Small intestine (tissue), 7 donors: ENCODE measurements around the gene TNFSF18. TPM values are rescaled to one million over a fixed set of nuclear protein-coding genes. Genes with fewer than 3 reads are reported as not detected.

Source experiments
- DNase-seq, 2 donors: peaks; one replicate each; pipeline versions ENCODE4 v3.0.0 to v3.0.0-alpha.2; 2013
- FAIRE-seq: peaks from 2 replicates; lab custom pipeline; 2012; peaks lifted over from hg19 to GRCh38; lab: Jason Lieb, UNC
- H3K27ac ChIP-seq, 3 donors: one replicate each; pipeline ENCODE4 v1.5.1; 2013; ENCODE audit warnings: low read length in 2 of 3, mild to moderate bottlenecking in 2 of 3, control low read depth in 1 of 3, inconsistent platforms in 1 of 3, low read depth in 1 of 3, moderate library complexity in 1 of 3
- H3K27me3 ChIP-seq, 3 donors: one replicate each; pipeline ENCODE4 v1.6.1; 2013; ENCODE audit warnings: low read length in 3 of 3, inconsistent platforms in 1 of 3; ENCODE audit not compliant: control insufficient read depth in 3 of 3, insufficient read depth in 3 of 3
- H3K36me3 ChIP-seq, 3 donors: one replicate each; pipeline ENCODE4 v1.6.1; 2013; ENCODE audit warnings: low read length in 3 of 3, inconsistent platforms in 1 of 3, low read depth in 1 of 3, mild to moderate bottlenecking in 1 of 3, moderate library complexity in 1 of 3; ENCODE audit not compliant: control insufficient read depth in 3 of 3, insufficient read depth in 2 of 3
- H3K4me1 ChIP-seq, 3 donors: one replicate each; pipeline ENCODE4 v1.6.1; 2013; ENCODE audit warnings: low read length in 2 of 3, inconsistent platforms in 1 of 3, low read depth in 1 of 3, mild to moderate bottlenecking in 1 of 3, moderate library complexity in 1 of 3; ENCODE audit not compliant: control insufficient read depth in 3 of 3, insufficient read depth in 2 of 3
- H3K4me3 ChIP-seq, 3 donors: one replicate each; pipeline ENCODE4 v1.5.1; 2013; ENCODE audit warnings: low read length in 3 of 3, control low read depth in 1 of 3, inconsistent platforms in 1 of 3, low read depth in 1 of 3, mild to moderate bottlenecking in 1 of 3, moderate library complexity in 1 of 3
- H3K9me3 ChIP-seq, 2 donors: one replicate each; pipeline ENCODE4 v1.6.1; 2013; ENCODE audit warnings: low read depth in 1 of 2, low read length in 1 of 2; ENCODE audit not compliant: control insufficient read depth in 2 of 2, insufficient read depth in 1 of 2
- WGBS, 3 donors: extraction: QIAGEN DNeasy Blood & Tissue Kit; methylation state at CpG; one replicate each; pipeline ENCODE4 v1.1.7; 2013; 5-methylcytosine and 5-hydroxymethylcytosine counted together
- polyA plus RNA-seq, 4 donors: library from polyadenylated mRNA; stranded (reverse) in 3 of 4; unstranded in 1 of 4; fragments of 200-250 nt in 3 of 4; fragments of 120-200 nt in 1 of 4; gene quantifications; one replicate each; pipeline versions ENCODE4 v1.2.1 to v1.2.3, GENCODE V29; 2013
- donor health status: healthy with polysubstance abuse.
- donor health status: control.
- donor health status: control.
- donor health status: Bipolar disorder and iron deficiency.
- donor health status: healthy.

TNFSF18 gene
- polyA plus RNA-seq, 4 donors = 0.03 to 0.27 TPM; not detected in 2

DNA sequence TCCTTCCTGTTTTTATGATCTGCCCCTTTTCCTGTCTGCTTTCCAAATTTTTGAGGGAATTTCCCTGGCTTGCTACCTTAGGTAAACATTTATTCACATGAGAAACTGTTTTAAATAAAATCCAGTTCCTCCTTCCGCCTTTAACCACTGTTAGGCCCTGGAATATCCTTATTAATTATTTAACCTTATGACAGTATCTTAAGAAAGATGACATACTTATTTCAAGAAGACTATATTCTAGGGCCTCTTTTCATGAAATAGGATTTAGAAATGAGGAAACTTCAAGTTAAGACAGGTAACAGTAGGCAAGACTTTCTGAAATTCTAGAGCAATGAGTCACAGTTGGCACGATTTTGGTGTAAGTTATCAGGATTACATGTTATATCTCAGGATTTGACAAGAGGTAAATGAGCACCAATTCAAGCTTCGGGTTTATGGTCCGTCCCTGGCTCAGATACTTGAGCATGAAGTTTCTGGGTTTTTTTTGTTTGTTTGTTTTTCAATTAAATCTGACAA is 2.0 kb upstream of the TNFSF18 start:
- Histone ChIP-seq H3K9me3 (no peaks in the 10 kb centered on the region), H3K4me1 (no peaks in the 10 kb centered on the region), H3K36me3 (no peaks in the 10 kb centered on the region), H3K27me3 (no peaks in the 10 kb centered on the region), H3K4me3 (no peak overlapping the region), H3K27ac (no peak overlapping the region)
- FAIRE-seq = no peak
- 46 to 59% (median 54%) methylated on average over 4 of the region's 4 CpGs for WGBS, 3 donors
- DNase-seq = no peak

DNA sequence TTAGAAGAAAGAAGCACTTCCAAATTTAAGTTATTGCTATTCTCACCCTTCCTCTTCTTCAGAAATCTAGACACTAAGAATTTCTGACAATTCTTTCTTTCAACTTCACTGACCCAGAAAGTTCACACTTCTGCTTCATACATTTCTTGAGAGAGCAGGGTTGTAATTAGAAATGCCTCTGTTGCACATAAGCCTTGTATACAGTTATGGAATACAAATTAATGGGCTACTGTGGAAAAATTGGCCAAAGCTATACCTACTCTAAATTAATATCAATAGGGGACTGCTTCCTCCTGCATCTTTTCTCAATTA is 1.5 kb downstream of the TNFSF18 start:
- Histone ChIP-seq H3K36me3 (no peaks in the 10 kb centered on the region), H3K4me3 (no peak overlapping the region), H3K4me1 (no peaks in the 10 kb centered on the region), H3K27me3 (no peaks in the 10 kb centered on the region), H3K9me3 (no peaks in the 10 kb centered on the region), H3K27ac (no peak overlapping the region)
- FAIRE-seq = no peak
- DNase-seq = no peak

- no peak for FAIRE-seq
Measured at GRCh38 chr1:173048621-173049321, 2.0 kb downstream of the TNFSF18 start.

DNA sequence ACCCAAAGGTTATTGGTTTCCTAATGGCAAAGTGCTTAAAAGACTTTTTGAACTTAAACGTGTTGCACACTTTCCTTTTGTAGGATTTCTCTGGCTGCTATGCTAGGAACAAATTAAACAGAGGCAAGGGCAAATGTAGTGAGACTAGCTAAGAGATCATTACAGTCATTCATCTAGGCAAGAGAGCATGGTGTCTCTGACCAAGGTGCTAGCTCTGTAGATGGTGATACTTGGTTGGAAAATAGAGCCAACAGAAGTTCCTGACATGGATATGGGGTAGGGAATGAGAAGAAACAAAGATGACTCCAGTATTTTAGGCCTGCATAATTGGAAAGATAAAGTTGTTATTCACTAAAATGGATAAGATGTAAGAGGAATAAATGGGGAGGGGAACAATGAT is 6.1 kb downstream of the TNFSF18 start:
- DNase-seq (no peak), FAIRE-seq (no peak)

More at GRCh38 chr1:173048621-173049321, 2.0 kb downstream of the TNFSF18 start:
- Histone ChIP-seq H3K36me3 (no peaks in the 10 kb centered on the region), H3K9me3 (no peaks in the 10 kb centered on the region), H3K4me1 (no peaks in the 10 kb centered on the region), H3K27ac (no peak overlapping the region), H3K4me3 (no peak overlapping the region), H3K27me3 (no peaks in the 10 kb centered on the region)
- DNase-seq = no peak
- whole genome bisulfite sequencing, 3 donors = 59 to 84% (median 77%) methylated on average over 1 of the region's 1 CpG

GRCh38 chr1:173043253-173043652 is 7.5 kb downstream of the TNFSF18 start:
- Histone ChIP-seq H3K4me1 (no peaks in the 10 kb centered on the region), H3K36me3 (no peaks in the 10 kb centered on the region), H3K27me3 (peaks cover 0 to 2% (median 0%) of the 10 kb centered on the region in 3 donors), H3K4me3 (no peak overlapping the region), H3K27ac (no peak overlapping the region), H3K9me3 (no peaks in the 10 kb centered on the region)
- FAIRE-seq (no peak), DNase-seq (no peak)

More for the DNA sequence above, 6.1 kb downstream of the TNFSF18 start:
- Histone ChIP-seq H3K4me3 (no peak overlapping the region), H3K9me3 (no peaks in the 10 kb centered on the region), H3K27ac (no peak overlapping the region), H3K27me3 (no peaks in the 10 kb centered on the region), H3K4me1 (no peaks in the 10 kb centered on the region), H3K36me3 (no peaks in the 10 kb centered on the region)
- 81 to 91% (median 83%) methylated on average over 1 of the region's 1 CpG for WGBS, 3 donors

- Histone ChIP-seq H3K4me1 (no peaks in the 10 kb centered on the region), H3K27me3 (peaks cover 0 to 2% (median 0%) of the 10 kb centered on the region in 3 donors), H3K4me3 (no peak overlapping the region), H3K36me3 (no peaks in the 10 kb centered on the region), H3K9me3 (no peaks in the 10 kb centered on the region), H3K27ac (no peak overlapping the region)
- DNase-seq = no peak
- FAIRE-seq = no peak
- WGBS, 3 donors = 92 to 95% (median 95%) methylated on average over 3 of the region's 3 CpGs
Measured at GRCh38 chr1:173042806-173043205, 7.9 kb downstream of the TNFSF18 start.

GRCh38 chr1:173039626-173040025 is 11.1 kb downstream of the TNFSF18 start:
- Histone ChIP-seq H3K4me3 (no peak overlapping the region), H3K27ac (no peak overlapping the region), H3K4me1 (no peaks in the 10 kb centered on the region), H3K36me3 (no peaks in the 10 kb centered on the region), H3K27me3 (peaks cover 0 to 2% (median 0%) of the 10 kb centered on the region in 3 donors), H3K9me3 (no peaks in the 10 kb centered on the region)
- FAIRE-seq = no peak
- no peak for DNase-seq

GRCh38 chr1:173038875-173039554 is 11.7 kb downstream of the TNFSF18 start:
- Histone ChIP-seq H3K36me3 (no peaks in the 10 kb centered on the region), H3K27ac (no peak overlapping the region), H3K4me1 (no peaks in the 10 kb centered on the region), H3K4me3 (no peak overlapping the region), H3K9me3 (no peaks in the 10 kb centered on the region), H3K27me3 (peaks cover 0 to 2% (median 0%) of the 10 kb centered on the region in 3 donors)
- WGBS, 3 donors = 77 to 83% (median 78%) methylated on average over 2 of the region's 2 CpGs
- no peak for FAIRE-seq
- DNase-seq = no peak
